ENCODE results near the gene RFK.

DNA sequence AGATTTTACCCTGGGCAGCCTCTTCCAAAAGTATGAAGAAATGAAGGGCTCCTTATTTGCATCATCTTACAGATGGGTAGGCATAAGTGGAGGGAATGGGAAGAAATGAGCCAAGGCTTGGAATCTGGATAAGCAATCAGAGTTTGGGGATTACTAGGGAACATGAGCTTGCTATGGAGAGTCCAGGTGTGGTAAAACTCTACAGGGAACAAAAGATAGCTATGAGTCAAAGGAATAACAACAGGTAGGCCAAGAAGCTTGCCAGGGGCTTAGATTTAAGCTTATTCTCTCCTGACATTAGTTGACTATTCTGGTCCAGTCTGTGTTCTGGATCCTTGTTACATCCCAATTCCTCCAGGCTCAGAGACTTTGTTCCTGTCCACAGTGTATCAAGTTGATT lies 16.4 kb downstream of the RFK start:
- TF ChIP-seq, protein P1, sequence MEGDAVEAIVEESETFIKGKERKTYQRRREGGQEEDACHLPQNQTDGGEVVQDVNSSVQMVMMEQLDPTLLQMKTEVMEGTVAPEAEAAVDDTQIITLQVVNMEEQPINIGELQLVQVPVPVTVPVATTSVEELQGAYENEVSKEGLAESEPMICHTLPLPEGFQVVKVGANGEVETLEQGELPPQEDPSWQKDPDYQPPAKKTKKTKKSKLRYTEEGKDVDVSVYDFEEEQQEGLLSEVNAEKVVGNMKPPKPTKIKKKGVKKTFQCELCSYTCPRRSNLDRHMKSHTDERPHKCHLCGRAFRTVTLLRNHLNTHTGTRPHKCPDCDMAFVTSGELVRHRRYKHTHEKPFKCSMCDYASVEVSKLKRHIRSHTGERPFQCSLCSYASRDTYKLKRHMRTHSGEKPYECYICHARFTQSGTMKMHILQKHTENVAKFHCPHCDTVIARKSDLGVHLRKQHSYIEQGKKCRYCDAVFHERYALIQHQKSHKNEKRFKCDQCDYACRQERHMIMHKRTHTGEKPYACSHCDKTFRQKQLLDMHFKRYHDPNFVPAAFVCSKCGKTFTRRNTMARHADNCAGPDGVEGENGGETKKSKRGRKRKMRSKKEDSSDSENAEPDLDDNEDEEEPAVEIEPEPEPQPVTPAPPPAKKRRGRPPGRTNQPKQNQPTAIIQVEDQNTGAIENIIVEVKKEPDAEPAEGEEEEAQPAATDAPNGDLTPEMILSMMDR (IDR thresholded peaks at IDR 0.05), result no peak
- TF ChIP-seq POLR2A (IDR thresholded peaks at IDR 0.05), result no peak

All from sigmoid colon (tissue), 3 donors.